K562 (cell line): ENCODE data around the gene AKAP6. TPM values are rescaled to one million over a fixed set of nuclear protein-coding genes. Genes with fewer than 3 reads are reported as not detected.

Source experiments
- ATAC-seq: fragments of 200-7000 bp; cut with Tn5 transposase; 3 replicates; pipeline ENCODE4 v1.9.1; 2020; ENCODE audit warnings: moderate library complexity
- BruUV-seq: library from RNA; stranded (reverse); fragments of 400-500 nt; replicated peaks from 2 replicates; lab custom pipeline; 2021; lab: Mats Ljungman, UMichigan
- CTCF ChIA-PET: fragments of 300-600 bp; formaldehyde crosslinking; extraction: SDS; loops from one replicate; lab custom pipeline; 2021; ENCODE audit warnings: low intra/inter-chr PET ratio; lab: Yijun Ruan, JAX
- POLR2A ChIA-PET: fragments of 300-600, 350-650 bp; sonication (Branson Sonifier 250); formaldehyde crosslinking; extraction: SDS; loops from one replicate; lab custom pipeline; 2021; ENCODE audit warnings: antibody characterized with exemption, inconsistent platforms; lab: Yijun Ruan, JAX
- DNase-seq, 4 experiments: peaks; one replicate each; pipeline versions ENCODE4 v3.0.0 to v3.0.0-alpha.2; 2011 to 2018; ENCODE audit warnings: low spot score in 3 of 4, mixed read lengths in 3 of 4; ENCODE audit errors: extremely low read depth in 1 of 4
- FAIRE-seq: peaks from 2 replicates; lab custom pipeline; 2011; peaks lifted over from hg19 to GRCh38; lab: Jason Lieb, UNC
- H2AFZ ChIP-seq: 2 replicates; pipeline ENCODE4 v1.6.0; 2011; ENCODE audit warnings: low read depth, low read length, control low read depth, inconsistent platforms
- H3K27ac ChIP-seq: fragments of 200-600 bp; 3 replicates; pipeline ENCODE4 v1.8.0; 2011; ENCODE audit warnings: low read depth, mild to moderate bottlenecking, control low read depth, inconsistent platforms, low read length, moderate library complexity, mixed read lengths; ENCODE audit errors: extremely low read depth
- H3K27me3 ChIP-seq, 2 experiments: fragments of 300-600 bp in 1 of 2; 2 replicates in 1 of 2; 3 replicates in 1 of 2; pipeline versions ENCODE4 v1.6.0 to v1.8.0; 2011; ENCODE audit warnings: inconsistent platforms in 2 of 2, low read length in 2 of 2, mild to moderate bottlenecking in 1 of 2, mixed read lengths in 1 of 2, moderate library complexity in 1 of 2; ENCODE audit not compliant: control insufficient read depth in 2 of 2, insufficient read depth in 2 of 2
- H3K36me3 ChIP-seq: fragments of 300-600 bp; 3 replicates; pipeline ENCODE4 v1.8.0; 2011; ENCODE audit warnings: mild to moderate bottlenecking, low read length, inconsistent platforms; ENCODE audit not compliant: control insufficient read depth, insufficient read depth
- H3K4me1 ChIP-seq, 2 experiments: fragments of 200-600 bp in 1 of 2; replicated peaks in 1 of 2; 2 replicates in 1 of 2; 3 replicates in 1 of 2; pipeline versions ENCODE4 v1.5.1 to v1.8.0; 2011; ENCODE audit warnings: inconsistent platforms in 2 of 2, low read length in 2 of 2, mild to moderate bottlenecking in 1 of 2, mixed read lengths in 1 of 2, moderate library complexity in 1 of 2; ENCODE audit not compliant: control insufficient read depth in 2 of 2, insufficient read depth in 2 of 2
- H3K4me2 ChIP-seq: 2 replicates; pipeline ENCODE4 v1.6.1; 2011; ENCODE audit warnings: low read length, control low read depth, inconsistent platforms, mixed read lengths; ENCODE audit not compliant: insufficient read depth
- H3K4me3 ChIP-seq: fragments of 200-600 bp; sonication (generic), shearing (Covaris generic); 2 replicates; pipeline ENCODE4 v1.5.1; 2016; ENCODE audit warnings: control low read depth, inconsistent platforms
- H3K79me2 ChIP-seq: fragments of 200-600 bp; 3 replicates; pipeline ENCODE4 v1.8.0; 2011; ENCODE audit warnings: low read length, inconsistent platforms; ENCODE audit not compliant: control insufficient read depth, insufficient read depth
- H3K9ac ChIP-seq, 2 experiments: 2 replicates each; pipeline versions ENCODE4 v1.6.0 to v1.6.1; 2011; ENCODE audit warnings: low read depth in 2 of 2, low read length in 2 of 2, control low read depth in 1 of 2, inconsistent platforms in 1 of 2, mild to moderate bottlenecking in 1 of 2, mixed read lengths in 1 of 2; ENCODE audit not compliant: insufficient read depth in 1 of 2
- H3K9me1 ChIP-seq: one replicate; pipeline ENCODE4 v1.6.0; 2011; ENCODE audit warnings: inconsistent platforms, mild to moderate bottlenecking, low read length, moderate library complexity; ENCODE audit not compliant: control insufficient read depth, insufficient read depth
- H3K9me3 ChIP-seq: replicated peaks from 2 replicates; pipeline ENCODE4 v1.5.1; 2011; ENCODE audit warnings: low read depth, low read length, inconsistent platforms; ENCODE audit not compliant: control insufficient read depth, insufficient read depth
- H4K20me1 ChIP-seq: replicated peaks from 2 replicates; pipeline ENCODE4 v1.6.1; 2011; ENCODE audit warnings: low read length, inconsistent platforms, mixed read lengths; ENCODE audit not compliant: control insufficient read depth, insufficient read depth
- GATAD2B ChIP-seq: fragments of 450-650 bp; IDR thresholded peaks from 2 replicates; pipeline ENCODE4 v1.6.1; 2017; ENCODE audit warnings: mild to moderate bottlenecking, borderline replicate concordance
- ILK ChIP-seq: fragments of 450-650 bp; IDR thresholded peaks from 2 replicates; pipeline ENCODE4 v1.6.1; 2016; ENCODE audit warnings: missing genetic modification characterization, low read depth, mild to moderate bottlenecking, missing compliant biosample characterization, moderate library complexity, borderline replicate concordance
- IRF2 ChIP-seq: sonication (generic); formaldehyde crosslinking; IDR thresholded peaks from 2 replicates; pipeline ENCODE4 v1.8.1; 2022; ENCODE audit warnings: mild to moderate bottlenecking, missing genetic modification reagents
- KDM5B ChIP-seq: fragments of 200-600 bp; sonication (generic); IDR thresholded peaks from 2 replicates; pipeline ENCODE4 v1.6.1; 2012; ENCODE audit warnings: low read depth, mild to moderate bottlenecking, moderate library complexity, low read length, control low read depth, inconsistent platforms; ENCODE audit not compliant: insufficient replicate concordance
- NR4A1 ChIP-seq, 2 experiments: fragments of 250-450 bp in 1 of 2; fragments of 450-650 bp in 1 of 2; sonication (Bioruptor Pico) in 1 of 2; IDR thresholded peaks; 2 replicates each; pipeline versions ENCODE4 v1.4.0 to v1.6.1; 2016 to 2020; ENCODE audit warnings: mild to moderate bottlenecking in 2 of 2, missing compliant biosample characterization in 1 of 2, missing genetic modification characterization in 1 of 2, moderate library complexity in 1 of 2
- NUFIP1 ChIP-seq: fragments of 450-650 bp; IDR thresholded peaks from 2 replicates; pipeline ENCODE4 v1.6.1; 2018; ENCODE audit not compliant: partially characterized antibody
- PRMT5 ChIP-seq: sonication (generic); formaldehyde crosslinking; IDR thresholded peaks from 2 replicates; pipeline ENCODE4 v1.5.0; 2020; ENCODE audit warnings: missing genetic modification reagents
- ZNF354B ChIP-seq: fragments of 250-450 bp; sonication (Bioruptor Pico); IDR thresholded peaks from 2 replicates; pipeline ENCODE4 v1.4.0; 2020
- ZNF586 ChIP-seq: fragments of 450-650 bp; formaldehyde crosslinking; conservative IDR thresholded peaks from 2 replicates; pipeline ENCODE4 v1.4.0; 2020; ENCODE audit warnings: mild to moderate bottlenecking, moderate library complexity
- ZNF764 ChIP-seq: fragments of 250-450 bp; sonication (Bioruptor Pico); IDR thresholded peaks from 2 replicates; pipeline ENCODE4 v1.4.0; 2020; ENCODE audit warnings: low read depth, mild to moderate bottlenecking, moderate library complexity
- WGBS: fragments of 100-300 bp; shearing (Covaris generic); methylation state at CpG from one replicate; pipeline ENCODE4 v1.1.6; 2016; ENCODE audit warnings: low coverage, mixed read lengths; ENCODE audit not compliant: insufficient coverage; ENCODE audit errors: missing lambda C conversion rate; 5-methylcytosine and 5-hydroxymethylcytosine counted together
- in situ Hi-C: fragments of 300-500 bp; cut with MboI; formaldehyde crosslinking; loops from 4 replicates; pipeline ENCODE4 v1.15.0; 2018; ENCODE audit warnings: inconsistent platforms, mixed read lengths
- intact Hi-C: fragments of 100-400 bp; cut with micrococcal nuclease; formaldehyde crosslinking; loops from 2 replicates; pipeline ENCODE4 v1.14.2; 2022
- polyA plus RNA-seq, 8 experiments: library from polyadenylated mRNA; depleted of rRNA in 4 of 8; stranded (reverse) in 5 of 8; unstranded in 3 of 8; fragments of >200 nt; fragmentation: Nextera tagmentation in 2 of 8; fragmentation: Illumina TruSeq in 1 of 8; extraction: Ambion mirVana in 2 of 8; extraction: Trizol in 1 of 8; gene quantifications; 2 replicates each; pipeline versions ENCODE4 v1.2.1 to v1.2.3, GENCODE V29; 2011 to 2014; ENCODE audit warnings: inconsistent platforms in 1 of 8, missing spikeins in 1 of 8
- total RNA-seq, 7 experiments: library from RNA; depleted of rRNA in 6 of 7; stranded (reverse); fragments of >200 nt in 6 of 7; fragmentation: Illumina TruSeq in 2 of 7; extraction: Trizol in 2 of 7; gene quantifications; 2 replicates each; pipeline versions ENCODE4 v1.2.1 to v1.2.3, GENCODE V29; 2011 to 2021; ENCODE audit warnings: low replicate concordance in 1 of 7
- TF ChIP-seq, protein P1 (sequence below): fragments of 200-600 bp; sonication (generic); IDR thresholded peaks from one replicate; pipeline ENCODE4 v1.6.1; 2012; ENCODE audit warnings: mild to moderate bottlenecking, low read depth, low read length, inconsistent platforms

The AKAP6 gene
- total and polyA plus RNA-seq, 9 of the 15 experiments (the other 6 are each of a cell fraction or from before 2014, with no cell fraction given): 0.03 to 1.7 (median 0.48) TPM

DNA sequence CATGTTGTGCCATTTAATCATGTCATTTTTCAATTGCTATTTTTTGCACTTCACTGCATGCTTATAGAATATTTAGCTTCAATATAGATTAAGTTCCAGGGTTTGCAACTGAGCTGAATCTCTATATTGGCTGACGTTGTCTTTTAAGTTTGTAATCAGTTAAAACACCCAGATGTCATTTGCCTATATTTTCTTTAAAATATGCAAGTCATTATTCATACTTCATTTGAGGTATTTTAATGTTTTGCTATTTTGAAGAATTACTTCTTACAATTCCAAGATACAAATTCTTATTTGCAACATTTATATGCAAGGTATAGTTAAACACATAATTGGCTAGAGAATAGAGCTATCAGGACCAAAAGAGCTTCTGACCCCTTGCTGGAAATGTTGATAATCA is 434.6 kb downstream of the AKAP6 start:
- Histone ChIP-seq H3K4me1 (no peaks in the 10 kb centered on the region), H3K4me3 (no peak overlapping the region), H4K20me1 (no peaks in the 10 kb centered on the region), H3K36me3 (no peaks in the 10 kb centered on the region), H2AFZ (no peak overlapping the region), H3K27ac (no peak overlapping the region), H3K9ac (no peak overlapping the region), H3K9me1 (no peaks in the 10 kb centered on the region), H3K4me2 (no peak overlapping the region), H3K27me3 (no peaks in the 10 kb centered on the region), H3K9me3 (no peaks in the 10 kb centered on the region), H3K79me2 (no peaks in the 10 kb centered on the region)
- in situ Hi-C loops: no loop called here
- POLR2A ChIA-PET: no interaction called here
- intact Hi-C loops: no loop called here
- 0% methylated on average over 1 of the region's 1 CpG for WGBS
- ATAC-seq (no peak), FAIRE-seq (no peak), DNase-seq (no peak)
- CTCF ChIA-PET: no interaction called here
- no TSS peak for BruUV-seq
- TF ChIP-seq IRF2 (CRISPR knock-in tag): no peak
- TF ChIP-seq NUFIP1: no peak
- TF ChIP-seq ZNF354B (CRISPR knock-in tag): no peak
- no peak for TF ChIP-seq ILK (tag)
- TF ChIP-seq NR4A1 (CRISPR knock-in tag; IDR thresholded peaks at IDR 0.05): no peak
- TF ChIP-seq NR4A1 (tag; IDR thresholded peaks at IDR 0.05): no peak
- TF ChIP-seq KDM5B: no peak
- TF ChIP-seq, protein P1, sequence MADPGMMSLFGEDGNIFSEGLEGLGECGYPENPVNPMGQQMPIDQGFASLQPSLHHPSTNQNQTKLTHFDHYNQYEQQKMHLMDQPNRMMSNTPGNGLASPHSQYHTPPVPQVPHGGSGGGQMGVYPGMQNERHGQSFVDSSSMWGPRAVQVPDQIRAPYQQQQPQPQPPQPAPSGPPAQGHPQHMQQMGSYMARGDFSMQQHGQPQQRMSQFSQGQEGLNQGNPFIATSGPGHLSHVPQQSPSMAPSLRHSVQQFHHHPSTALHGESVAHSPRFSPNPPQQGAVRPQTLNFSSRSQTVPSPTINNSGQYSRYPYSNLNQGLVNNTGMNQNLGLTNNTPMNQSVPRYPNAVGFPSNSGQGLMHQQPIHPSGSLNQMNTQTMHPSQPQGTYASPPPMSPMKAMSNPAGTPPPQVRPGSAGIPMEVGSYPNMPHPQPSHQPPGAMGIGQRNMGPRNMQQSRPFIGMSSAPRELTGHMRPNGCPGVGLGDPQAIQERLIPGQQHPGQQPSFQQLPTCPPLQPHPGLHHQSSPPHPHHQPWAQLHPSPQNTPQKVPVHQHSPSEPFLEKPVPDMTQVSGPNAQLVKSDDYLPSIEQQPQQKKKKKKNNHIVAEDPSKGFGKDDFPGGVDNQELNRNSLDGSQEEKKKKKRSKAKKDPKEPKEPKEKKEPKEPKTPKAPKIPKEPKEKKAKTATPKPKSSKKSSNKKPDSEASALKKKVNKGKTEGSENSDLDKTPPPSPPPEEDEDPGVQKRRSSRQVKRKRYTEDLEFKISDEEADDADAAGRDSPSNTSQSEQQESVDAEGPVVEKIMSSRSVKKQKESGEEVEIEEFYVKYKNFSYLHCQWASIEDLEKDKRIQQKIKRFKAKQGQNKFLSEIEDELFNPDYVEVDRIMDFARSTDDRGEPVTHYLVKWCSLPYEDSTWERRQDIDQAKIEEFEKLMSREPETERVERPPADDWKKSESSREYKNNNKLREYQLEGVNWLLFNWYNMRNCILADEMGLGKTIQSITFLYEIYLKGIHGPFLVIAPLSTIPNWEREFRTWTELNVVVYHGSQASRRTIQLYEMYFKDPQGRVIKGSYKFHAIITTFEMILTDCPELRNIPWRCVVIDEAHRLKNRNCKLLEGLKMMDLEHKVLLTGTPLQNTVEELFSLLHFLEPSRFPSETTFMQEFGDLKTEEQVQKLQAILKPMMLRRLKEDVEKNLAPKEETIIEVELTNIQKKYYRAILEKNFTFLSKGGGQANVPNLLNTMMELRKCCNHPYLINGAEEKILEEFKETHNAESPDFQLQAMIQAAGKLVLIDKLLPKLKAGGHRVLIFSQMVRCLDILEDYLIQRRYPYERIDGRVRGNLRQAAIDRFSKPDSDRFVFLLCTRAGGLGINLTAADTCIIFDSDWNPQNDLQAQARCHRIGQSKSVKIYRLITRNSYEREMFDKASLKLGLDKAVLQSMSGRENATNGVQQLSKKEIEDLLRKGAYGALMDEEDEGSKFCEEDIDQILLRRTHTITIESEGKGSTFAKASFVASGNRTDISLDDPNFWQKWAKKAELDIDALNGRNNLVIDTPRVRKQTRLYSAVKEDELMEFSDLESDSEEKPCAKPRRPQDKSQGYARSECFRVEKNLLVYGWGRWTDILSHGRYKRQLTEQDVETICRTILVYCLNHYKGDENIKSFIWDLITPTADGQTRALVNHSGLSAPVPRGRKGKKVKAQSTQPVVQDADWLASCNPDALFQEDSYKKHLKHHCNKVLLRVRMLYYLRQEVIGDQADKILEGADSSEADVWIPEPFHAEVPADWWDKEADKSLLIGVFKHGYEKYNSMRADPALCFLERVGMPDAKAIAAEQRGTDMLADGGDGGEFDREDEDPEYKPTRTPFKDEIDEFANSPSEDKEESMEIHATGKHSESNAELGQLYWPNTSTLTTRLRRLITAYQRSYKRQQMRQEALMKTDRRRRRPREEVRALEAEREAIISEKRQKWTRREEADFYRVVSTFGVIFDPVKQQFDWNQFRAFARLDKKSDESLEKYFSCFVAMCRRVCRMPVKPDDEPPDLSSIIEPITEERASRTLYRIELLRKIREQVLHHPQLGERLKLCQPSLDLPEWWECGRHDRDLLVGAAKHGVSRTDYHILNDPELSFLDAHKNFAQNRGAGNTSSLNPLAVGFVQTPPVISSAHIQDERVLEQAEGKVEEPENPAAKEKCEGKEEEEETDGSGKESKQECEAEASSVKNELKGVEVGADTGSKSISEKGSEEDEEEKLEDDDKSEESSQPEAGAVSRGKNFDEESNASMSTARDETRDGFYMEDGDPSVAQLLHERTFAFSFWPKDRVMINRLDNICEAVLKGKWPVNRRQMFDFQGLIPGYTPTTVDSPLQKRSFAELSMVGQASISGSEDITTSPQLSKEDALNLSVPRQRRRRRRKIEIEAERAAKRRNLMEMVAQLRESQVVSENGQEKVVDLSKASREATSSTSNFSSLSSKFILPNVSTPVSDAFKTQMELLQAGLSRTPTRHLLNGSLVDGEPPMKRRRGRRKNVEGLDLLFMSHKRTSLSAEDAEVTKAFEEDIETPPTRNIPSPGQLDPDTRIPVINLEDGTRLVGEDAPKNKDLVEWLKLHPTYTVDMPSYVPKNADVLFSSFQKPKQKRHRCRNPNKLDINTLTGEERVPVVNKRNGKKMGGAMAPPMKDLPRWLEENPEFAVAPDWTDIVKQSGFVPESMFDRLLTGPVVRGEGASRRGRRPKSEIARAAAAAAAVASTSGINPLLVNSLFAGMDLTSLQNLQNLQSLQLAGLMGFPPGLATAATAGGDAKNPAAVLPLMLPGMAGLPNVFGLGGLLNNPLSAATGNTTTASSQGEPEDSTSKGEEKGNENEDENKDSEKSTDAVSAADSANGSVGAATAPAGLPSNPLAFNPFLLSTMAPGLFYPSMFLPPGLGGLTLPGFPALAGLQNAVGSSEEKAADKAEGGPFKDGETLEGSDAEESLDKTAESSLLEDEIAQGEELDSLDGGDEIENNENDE: no peak
- no peak for TF ChIP-seq GATAD2B
- TF ChIP-seq PRMT5 (CRISPR knock-in tag): no peak
- no peak for TF ChIP-seq ZNF764 (CRISPR knock-in tag)
- TF ChIP-seq ZNF586 (CRISPR knock-in tag): no peak
